CD14-positive monocyte (primary cell): ENCODE data around the gene LGI4. TPM values are rescaled to one million over a fixed set of nuclear protein-coding genes. Genes with fewer than 3 reads are reported as not detected.

ENCODE experiments used
- DNase-seq, 3 donors: peaks; one replicate each; pipeline ENCODE4 v3.0.0-alpha.2; 2011 to 2022
- H2AFZ ChIP-seq: 2 replicates; pipeline ENCODE4 v1.6.0; 2012; ENCODE audit warnings: mild to moderate bottlenecking, low read depth, low read length, inconsistent platforms; ENCODE audit not compliant: insufficient read depth, poor library complexity, severe bottlenecking
- H3K27ac ChIP-seq, 2 donors: 1 replicate in 1 of 2; 2 replicates in 1 of 2; pipeline ENCODE4 v1.5.1; 2012 to 2013; ENCODE audit warnings: low read length in 2 of 2, control low read depth in 1 of 2, inconsistent platforms in 1 of 2, low read depth in 1 of 2, mild to moderate bottlenecking in 1 of 2
- H3K27me3 ChIP-seq, 2 donors: one replicate each; pipeline versions ENCODE4 v1.6.0 to v1.6.1; 2011 to 2013; ENCODE audit warnings: low read length in 2 of 2; ENCODE audit not compliant: control insufficient read depth in 2 of 2, insufficient read depth in 2 of 2
- H3K36me3 ChIP-seq, 2 donors: replicated peaks in 1 of 2; 1 replicate in 1 of 2; 2 replicates in 1 of 2; pipeline versions ENCODE4 v1.5.1 to v1.6.1; 2012 to 2013; ENCODE audit warnings: low read length in 2 of 2, control low read depth in 1 of 2, inconsistent platforms in 1 of 2, mild to moderate bottlenecking in 1 of 2; ENCODE audit not compliant: insufficient read depth in 2 of 2, control insufficient read depth in 1 of 2
- H3K4me1 ChIP-seq, 2 donors: 1 replicate in 1 of 2; 2 replicates in 1 of 2; pipeline versions ENCODE4 v1.5.1 to v1.6.1; 2012 to 2013; ENCODE audit warnings: low read length in 2 of 2, control low read depth in 1 of 2, inconsistent platforms in 1 of 2, mild to moderate bottlenecking in 1 of 2, moderate library complexity in 1 of 2; ENCODE audit not compliant: insufficient read depth in 2 of 2, control insufficient read depth in 1 of 2
- H3K4me2 ChIP-seq: replicated peaks from 2 replicates; pipeline ENCODE3; 2012; ENCODE audit warnings: low read length, moderate library complexity, mild to moderate bottlenecking; ENCODE audit not compliant: poor library complexity, severe bottlenecking; ENCODE audit errors: extremely low read depth
- H3K4me3 ChIP-seq, 3 experiments: fragments of 200-600 bp in 1 of 3; sonication (generic) in 1 of 3; replicated peaks in 1 of 3; 1 replicate in 2 of 3; 2 replicates in 1 of 3; pipeline ENCODE4 v1.5.1; 2011 to 2013; ENCODE audit warnings: low read length in 3 of 3, mild to moderate bottlenecking in 3 of 3, control low read depth in 2 of 3, low read depth in 2 of 3, inconsistent platforms in 1 of 3, moderate library complexity in 1 of 3
- H3K79me2 ChIP-seq: 2 replicates; pipeline ENCODE4 v1.6.0; 2012; ENCODE audit warnings: mild to moderate bottlenecking, control low read depth, inconsistent platforms, low read length, moderate library complexity; ENCODE audit not compliant: insufficient read depth
- H3K9ac ChIP-seq: 2 replicates; pipeline ENCODE4 v1.6.0; 2017; ENCODE audit warnings: low read length, mild to moderate bottlenecking; ENCODE audit not compliant: insufficient read depth, poor library complexity, severe bottlenecking
- H3K9me3 ChIP-seq, 2 donors: replicated peaks in 1 of 2; 1 replicate in 1 of 2; 2 replicates in 1 of 2; pipeline versions ENCODE4 v1.5.1 to v1.6.1; 2012 to 2013; ENCODE audit warnings: low read length in 2 of 2, control low read depth in 1 of 2; ENCODE audit not compliant: control insufficient read depth in 1 of 2, insufficient read depth in 1 of 2
- H4K20me1 ChIP-seq: 2 replicates; pipeline ENCODE4 v1.6.0; 2012; ENCODE audit warnings: mild to moderate bottlenecking, low read length, control low read depth, moderate library complexity; ENCODE audit not compliant: insufficient read depth
- H3K27ac Mint-ChIP-seq, 7 donors: one replicate each; pipeline ENCODE4 v1.8.0; 2020; ENCODE audit warnings: mild to moderate bottlenecking in 7 of 7, mixed read lengths in 7 of 7, moderate library complexity in 6 of 7, inconsistent platforms in 2 of 7
- H3K27me3 Mint-ChIP-seq, 3 donors: one replicate each; pipeline ENCODE4 v1.8.0; 2021 to 2022; ENCODE audit warnings: low read depth in 3 of 3, mild to moderate bottlenecking in 3 of 3, mixed read lengths in 3 of 3, moderate library complexity in 3 of 3, inconsistent platforms in 1 of 3
- H3K36me3 Mint-ChIP-seq, 2 donors: one replicate each; pipeline ENCODE4 v1.8.0; 2020; ENCODE audit warnings: mixed read lengths in 2 of 2, inconsistent platforms in 1 of 2, mild to moderate bottlenecking in 1 of 2
- H3K4me1 Mint-ChIP-seq: one replicate; pipeline ENCODE4 v1.8.0; 2020; ENCODE audit warnings: mild to moderate bottlenecking, mixed read lengths
- H3K4me3 Mint-ChIP-seq, 2 donors: one replicate each; pipeline ENCODE4 v1.8.0; 2020; ENCODE audit warnings: mild to moderate bottlenecking in 2 of 2, mixed read lengths in 2 of 2, moderate library complexity in 1 of 2
- H3K9me3 Mint-ChIP-seq, 7 donors: one replicate each; pipeline ENCODE4 v1.8.0; 2020 to 2022; ENCODE audit warnings: mixed read lengths in 7 of 7, mild to moderate bottlenecking in 6 of 7, moderate library complexity in 6 of 7, inconsistent platforms in 2 of 7
- CTCF ChIP-seq: fragments of 200-600 bp; IDR thresholded peaks from one replicate; pipeline ENCODE4 v1.8.0; 2022; ENCODE audit warnings: antibody characterized with exemption, mild to moderate bottlenecking
- WGBS: methylation state at CpG from one replicate; pipeline ENCODE4 v1.1.5; 2013; ENCODE audit warnings: missing lambda C conversion rate; ENCODE audit not compliant: insufficient coverage; 5-methylcytosine and 5-hydroxymethylcytosine counted together
- intact Hi-C, 2 donors: fragments of 100-400 bp; cut with micrococcal nuclease; formaldehyde crosslinking; loops; one replicate each; pipeline versions ENCODE4 v1.15.0 to v1.15.1; 2023
- polyA plus RNA-seq, 3 donors: library from polyadenylated mRNA; depleted of rRNA in 1 of 3; unstranded in 2 of 3; stranded (reverse) in 1 of 3; fragments of 300-500 nt in 2 of 3; fragments of >200 nt in 1 of 3; fragmentation: Illumina TruSeq in 2 of 3; gene quantifications; 1 replicate in 2 of 3; 2 replicates in 1 of 3; pipeline ENCODE4 v1.2.3, GENCODE V29; 2012 to 2021

Gene LGI4
- polyA plus RNA-seq, 3 donors = 1.1 TPM; not detected in 2

DNA sequence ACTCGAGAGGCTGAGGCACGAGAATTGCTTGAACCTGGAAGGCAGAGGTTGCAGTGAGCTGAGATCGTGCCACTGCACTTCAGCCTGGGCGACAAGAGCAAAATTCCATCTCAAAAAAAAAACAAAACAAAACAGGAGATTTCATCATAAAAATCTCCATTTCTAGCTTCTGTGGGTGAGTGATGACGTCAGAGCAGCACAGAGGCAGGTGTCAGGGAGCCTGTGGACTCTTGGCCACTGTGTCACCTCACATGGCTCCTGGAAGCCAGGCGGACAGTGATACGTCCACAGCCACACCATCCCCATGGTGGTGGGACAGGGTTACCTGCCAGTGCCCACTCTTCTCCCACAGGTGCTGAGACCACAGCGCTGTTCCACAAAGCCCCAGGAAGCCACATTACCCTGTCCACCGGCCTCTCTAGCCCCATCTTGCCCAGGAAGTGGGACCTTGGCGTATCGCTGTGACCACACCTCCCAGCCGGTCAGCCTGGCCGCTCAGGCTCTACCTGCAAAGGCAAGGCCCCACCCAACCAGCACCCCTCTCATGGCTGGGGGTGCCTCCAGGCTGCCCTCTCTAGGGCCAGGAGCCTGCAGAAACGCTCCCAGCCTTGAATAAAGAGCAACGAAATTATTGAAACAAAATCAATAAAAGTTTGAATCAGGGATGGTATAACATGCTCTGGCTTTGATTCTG lies 21.7 kb downstream of the LGI4 start:
- no peak for TF ChIP-seq CTCF
- Histone ChIP-seq H3K4me1 (peaks cover 6 to 10% of the 10 kb centered on the region in 2 donors), H3K4me2 (no peak overlapping the region), H3K27ac (no peak overlapping the region), H3K36me3 (no peaks in the 10 kb centered on the region), H3K9ac (no peak overlapping the region), H3K79me2 (no peaks in the 10 kb centered on the region), H4K20me1 (no peaks in the 10 kb centered on the region), H3K9me3 (no peaks in the 10 kb centered on the region), H3K4me3 (no peak overlapping the region), H2AFZ (no peak overlapping the region), H3K27me3 (no peaks in the 10 kb centered on the region)
- Mint-ChIP-seq H3K4me3 (no peak overlapping the region), H3K9me3 (no peaks in the 10 kb centered on the region), H3K27ac (no peak overlapping the region), H3K36me3 (no peaks in the 10 kb centered on the region), H3K27me3 (peaks cover 7 to 18% (median 12%) of the 10 kb centered on the region in 3 donors), H3K4me1 (peaks cover 7% of the 10 kb centered on the region)
- no peak for DNase-seq
- 82% methylated on average over 11 of the region's 15 CpGs for WGBS
- intact Hi-C loops = no loop called here

DNA sequence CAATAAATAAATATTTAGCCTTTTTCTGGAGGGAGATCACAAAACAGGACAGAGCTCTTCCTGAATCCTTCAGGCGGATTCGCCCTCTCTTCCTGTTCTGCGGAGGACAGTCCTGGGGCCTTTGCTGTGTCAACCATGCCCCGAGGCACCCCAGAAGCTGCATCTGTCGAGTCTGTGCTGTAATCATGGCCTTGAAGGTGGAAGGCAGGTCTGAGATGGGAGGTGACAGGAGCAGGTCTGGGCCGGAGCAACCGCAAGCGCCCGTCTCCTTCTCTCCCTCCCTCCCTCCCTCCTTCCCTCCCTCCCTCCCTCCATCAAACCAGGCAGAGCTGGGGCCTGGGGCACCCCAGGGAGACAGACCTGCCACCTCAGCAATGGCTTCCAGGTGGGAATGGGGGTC lies 23.9 kb downstream of the LGI4 start:
- Histone ChIP-seq H3K79me2 (no peaks in the 10 kb centered on the region), H3K4me2 (no peak overlapping the region), H3K4me3 (no peak overlapping the region), H3K36me3 (no peaks in the 10 kb centered on the region), H2AFZ (no peak overlapping the region), H4K20me1 (no peaks in the 10 kb centered on the region), H3K27me3 (no peaks in the 10 kb centered on the region), H3K9me3 (peaks cover 7 to 9% of the 10 kb centered on the region in 2 donors), H3K27ac (no peak overlapping the region), H3K9ac (no peak overlapping the region), H3K4me1 (peaks cover 6 to 10% of the 10 kb centered on the region in 2 donors)
- Mint-ChIP-seq H3K27me3 (peaks cover 4 to 12% (median 10%) of the 10 kb centered on the region in 3 donors), H3K4me3 (no peak overlapping the region), H3K4me1 (peaks cover 7% of the 10 kb centered on the region), H3K36me3 (no peaks in the 10 kb centered on the region), H3K27ac (no peak overlapping the region), H3K9me3 (peaks cover 0 to 8% (median 1%) of the 10 kb centered on the region in 7 donors)
- no peak for DNase-seq
- no peak for TF ChIP-seq CTCF
- intact Hi-C loops = no loop called here
- WGBS = 75% methylated on average over 2 of the region's 9 CpGs
